ENCODE data around the gene TMEM212.
"Not testable (repeated sequence)": the region's sequence is repeated elsewhere in the genome, so short reads cannot be mapped to it uniquely, and the experiment has no call there.

The TMEM212 gene

GRCh38 chr3:171835613-171836012, 7.5 kb upstream of the TMEM212 start:
- DNase-seq, result no peak

GRCh38 chr3:171836855-171837254, 6.3 kb upstream of the TMEM212 start:
- DNase-seq, result no peak

GRCh38 chr3:171837698-171838097, 5.5 kb upstream of the TMEM212 start:
- no peak for DNase-seq

GRCh38 chr3:171838218-171838720, 4.9 kb upstream of the TMEM212 start:
- no peak for DNase-seq

GRCh38 chr3:171839270-171839669, 3.9 kb upstream of the TMEM212 start:
- DNase-seq, result no peak

- no peak for DNase-seq
Measured at GRCh38 chr3:171840445-171840810, 2.7 kb upstream of the TMEM212 start.

GRCh38 chr3:171840811-171841619, 2.1 kb upstream of the TMEM212 start:
- no peak for DNase-seq

- no peak for DNase-seq
Measured at GRCh38 chr3:171841620-171842000, 1.5 kb upstream of the TMEM212 start.

- no peak for DNase-seq
Measured at GRCh38 chr3:171844873-171845272, 1.7 kb downstream of the TMEM212 start.

GRCh38 chr3:171845481-171846284, 2.5 kb downstream of the TMEM212 start:
- no peak for DNase-seq

GRCh38 chr3:171846597-171846996, 3.4 kb downstream of the TMEM212 start:
- DNase-seq, result no peak

GRCh38 chr3:171847133-171847532, 4.0 kb downstream of the TMEM212 start:
- DNase-seq, result no peak

GRCh38 chr3:171847595-171848259, 4.6 kb downstream of the TMEM212 start:
- no peak for DNase-seq

GRCh38 chr3:171849617-171850319, 6.6 kb downstream of the TMEM212 start:
- no peak for DNase-seq

- DNase-seq, result no peak
Measured at GRCh38 chr3:171850320-171850959, 7.3 kb downstream of the TMEM212 start.

GRCh38 chr3:171850960-171851659, 8.0 kb downstream of the TMEM212 start:
- DNase-seq, result no peak

- DNase-seq, result no peak
Measured at GRCh38 chr3:171851660-171852058, 8.5 kb downstream of the TMEM212 start.

GRCh38 chr3:171854649-171855305, 11.6 kb downstream of the TMEM212 start:
- DNase-seq, result no peak

- DNase-seq, result not testable (repeated sequence)
Measured at GRCh38 chr3:171858770-171859169, 15.6 kb downstream of the TMEM212 start.

- no peak for DNase-seq
Measured at GRCh38 chr3:171860830-171861535, 17.8 kb downstream of the TMEM212 start.

All from NCI-H774 (cell line).